ENCODE results near the gene CARS2.

DNA sequence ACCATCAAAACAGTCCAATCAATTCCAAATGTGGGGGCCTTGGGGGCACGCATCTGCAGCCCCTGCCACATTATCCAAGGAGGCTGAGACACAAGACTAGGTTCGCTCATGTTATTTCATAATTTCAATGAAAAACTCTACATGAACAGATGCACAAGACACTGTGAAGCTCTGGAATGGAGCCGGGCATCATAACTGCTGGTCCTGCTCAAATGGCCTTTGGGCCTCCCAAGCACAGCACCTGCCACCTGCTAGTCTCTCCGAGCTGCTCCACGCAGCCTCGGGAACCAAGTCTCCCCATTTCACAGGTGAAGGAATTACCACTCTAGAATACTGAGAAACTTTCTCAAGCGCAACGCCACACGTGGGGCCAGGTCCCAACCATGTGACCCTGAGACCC is 16.9 kb downstream of the CARS2 start:
- TF ChIP-seq EZH2 (IDR thresholded peaks at IDR 0.05) (no peak), POLR2AphosphoS5 (IDR thresholded peaks at IDR 0.05; ENCODE audit: borderline replicate concordance, low read depth, low read length) (no peak), FOXP2 (optimal IDR thresholded peaks at IDR 0.05; ENCODE audit: control extremely low read depth, extremely low read length, insufficient read depth) (no peak)

Data from SK-N-MC (cell line).